ENCODE data around the gene UQCRC2.
"Not testable (repeated sequence)": the region's sequence is repeated elsewhere in the genome, so short reads cannot be mapped to it uniquely, and the experiment has no call there.

UQCRC2 gene

GRCh38 chr16:22010902-22011301 is 57.7 kb downstream of the UQCRC2 start:
- DNase-seq (ENCODE audit: low read depth, low spot score): no peak

- DNase-seq (ENCODE audit: low read depth, low spot score): no peak
These were observed 59.1 kb downstream of the UQCRC2 start for GRCh38 chr16:22012241-22012640.

GRCh38 chr16:22013486-22013885 is 60.3 kb downstream of the UQCRC2 start:
- DNase-seq (ENCODE audit: low read depth, low spot score): no peak

GRCh38 chr16:22014271-22014873 is 61.2 kb downstream of the UQCRC2 start:
- no peak for DNase-seq (ENCODE audit: low read depth, low spot score)

- no peak for DNase-seq (ENCODE audit: low read depth, low spot score)
These were observed 63.8 kb downstream of the UQCRC2 start for GRCh38 chr16:22016927-22017326.

- no peak for DNase-seq (ENCODE audit: low read depth, low spot score)
These were observed 65.4 kb downstream of the UQCRC2 start for GRCh38 chr16:22018559-22018958.

- DNase-seq (ENCODE audit: low read depth, low spot score): no peak
These were observed 69.0 kb downstream of the UQCRC2 start for GRCh38 chr16:22022151-22022550.

- no peak for DNase-seq (ENCODE audit: low read depth, low spot score)
These were observed 70.3 kb downstream of the UQCRC2 start for GRCh38 chr16:22023505-22023904.

GRCh38 chr16:22024785-22025184 is 71.6 kb downstream of the UQCRC2 start:
- DNase-seq (ENCODE audit: low read depth, low spot score): not testable (repeated sequence)

- DNase-seq (ENCODE audit: low read depth, low spot score): no peak
These were observed 74.5 kb downstream of the UQCRC2 start for GRCh38 chr16:22027633-22028032.

- DNase-seq (ENCODE audit: low read depth, low spot score): no peak
These were observed 76.5 kb downstream of the UQCRC2 start for GRCh38 chr16:22029632-22030031.

GRCh38 chr16:22030087-22030812 is 77.1 kb downstream of the UQCRC2 start:
- no peak for DNase-seq (ENCODE audit: low read depth, low spot score)

- DNase-seq (ENCODE audit: low read depth, low spot score): no peak
These were observed 78.4 kb downstream of the UQCRC2 start for GRCh38 chr16:22031483-22032083.
